Fibroblast of pulmonary artery (primary cell): ENCODE results near the gene LIN28A.

Source experiments
- DNase-seq: peaks from one replicate; pipeline ENCODE4 v3.0.0-alpha.2; 2010; ENCODE audit warnings: low read depth
- H3K4me3 ChIP-seq: replicated peaks from 2 replicates; pipeline ENCODE4 v1.5.1; 2011; ENCODE audit warnings: low read depth, mild to moderate bottlenecking, control low read depth, low read length, moderate library complexity
- TF ChIP-seq, protein P1 (sequence below): IDR thresholded peaks from 2 replicates; pipeline ENCODE4 v1.5.1; 2011; ENCODE audit warnings: mild to moderate bottlenecking, control low read depth, low read length, inconsistent platforms; ENCODE audit errors: missing control alignments

LIN28A gene

DNA sequence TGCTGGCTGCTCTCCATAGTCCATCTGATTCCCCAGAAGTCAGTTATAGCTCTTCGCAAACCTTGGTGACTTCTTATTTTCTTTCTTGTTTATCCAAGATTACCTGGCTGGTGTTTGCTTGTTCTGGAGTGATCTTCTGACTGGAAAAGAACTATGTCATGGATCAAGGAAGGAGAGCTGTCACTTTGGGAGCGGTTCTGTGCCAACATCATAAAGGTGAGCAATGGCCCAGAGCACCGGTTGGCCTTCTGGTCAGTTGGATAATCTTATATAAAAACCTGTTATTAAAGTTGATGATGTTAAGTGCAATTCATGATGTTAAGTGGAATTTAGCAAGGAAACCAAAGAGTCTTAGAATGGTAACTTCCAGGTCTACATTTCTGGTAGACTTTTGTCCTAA lies 22.2 kb downstream of the LIN28A start:
- TF ChIP-seq, protein P1, sequence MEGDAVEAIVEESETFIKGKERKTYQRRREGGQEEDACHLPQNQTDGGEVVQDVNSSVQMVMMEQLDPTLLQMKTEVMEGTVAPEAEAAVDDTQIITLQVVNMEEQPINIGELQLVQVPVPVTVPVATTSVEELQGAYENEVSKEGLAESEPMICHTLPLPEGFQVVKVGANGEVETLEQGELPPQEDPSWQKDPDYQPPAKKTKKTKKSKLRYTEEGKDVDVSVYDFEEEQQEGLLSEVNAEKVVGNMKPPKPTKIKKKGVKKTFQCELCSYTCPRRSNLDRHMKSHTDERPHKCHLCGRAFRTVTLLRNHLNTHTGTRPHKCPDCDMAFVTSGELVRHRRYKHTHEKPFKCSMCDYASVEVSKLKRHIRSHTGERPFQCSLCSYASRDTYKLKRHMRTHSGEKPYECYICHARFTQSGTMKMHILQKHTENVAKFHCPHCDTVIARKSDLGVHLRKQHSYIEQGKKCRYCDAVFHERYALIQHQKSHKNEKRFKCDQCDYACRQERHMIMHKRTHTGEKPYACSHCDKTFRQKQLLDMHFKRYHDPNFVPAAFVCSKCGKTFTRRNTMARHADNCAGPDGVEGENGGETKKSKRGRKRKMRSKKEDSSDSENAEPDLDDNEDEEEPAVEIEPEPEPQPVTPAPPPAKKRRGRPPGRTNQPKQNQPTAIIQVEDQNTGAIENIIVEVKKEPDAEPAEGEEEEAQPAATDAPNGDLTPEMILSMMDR = no peak
- H3K4me3 ChIP-seq = peak overlapping the region; percentile 59
- no peak for DNase-seq

- DNase-seq = no peak
- no peak overlapping the region for H3K4me3 ChIP-seq
- TF ChIP-seq, protein P1 = no peak
Measured at GRCh38 chr1:26434161-26434752, 23.6 kb downstream of the LIN28A start.

GRCh38 chr1:26438041-26438440 lies 27.4 kb downstream of the LIN28A start:
- no peak for DNase-seq

GRCh38 chr1:26440259-26440658 lies 29.6 kb downstream of the LIN28A start:
- H3K4me3 ChIP-seq = no peak overlapping the region
- TF ChIP-seq, protein P1 = no peak

More at GRCh38 chr1:26438041-26438440, 27.4 kb downstream of the LIN28A start:
- TF ChIP-seq, protein P1 = no peak
- no peak overlapping the region for H3K4me3 ChIP-seq

GRCh38 chr1:26449868-26450267 lies 39.3 kb downstream of the LIN28A start:
- DNase-seq = no peak
- TF ChIP-seq, protein P1 = no peak
- no peak overlapping the region for H3K4me3 ChIP-seq

More at GRCh38 chr1:26440259-26440658, 29.6 kb downstream of the LIN28A start:
- no peak for DNase-seq

DNA sequence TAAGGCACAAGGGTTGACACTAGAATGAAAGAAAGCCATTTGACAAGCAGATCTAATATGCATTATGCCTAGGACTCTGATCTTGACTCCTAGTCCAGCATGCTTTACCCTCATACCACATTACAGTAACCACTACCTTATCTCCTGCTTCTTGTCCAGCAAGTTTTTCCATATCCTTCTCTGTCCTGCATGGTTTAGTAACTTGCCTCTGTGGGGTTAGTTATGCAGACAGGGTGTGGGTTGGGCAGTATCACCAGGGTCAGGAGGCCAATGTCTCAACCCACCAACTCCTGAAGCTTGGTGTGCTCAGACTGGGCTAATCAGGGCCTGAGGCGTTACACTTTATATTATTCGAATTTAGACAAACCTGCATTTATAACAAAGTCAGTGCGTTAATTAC lies 40.3 kb downstream of the LIN28A start:
- H3K4me3 ChIP-seq = no peak overlapping the region
- no peak for DNase-seq
- TF ChIP-seq, protein P1 = no peak
